Muscle of leg (tissue), 11 donors: ENCODE results near the gene CCER1. TPM values are rescaled to one million over a fixed set of nuclear protein-coding genes. Genes with fewer than 3 reads are reported as not detected.

Source experiments
- DNase-seq: peaks from one replicate; pipeline ENCODE4 v3.0.0; 2013
- H3K27ac ChIP-seq: one replicate; pipeline ENCODE4 v1.5.1; 2013; ENCODE audit warnings: mild to moderate bottlenecking, low read length, control low read depth
- H3K27me3 ChIP-seq: one replicate; pipeline ENCODE4 v1.6.1; 2013; ENCODE audit warnings: low read length; ENCODE audit not compliant: control insufficient read depth, insufficient read depth
- H3K36me3 ChIP-seq: one replicate; pipeline ENCODE4 v1.6.1; 2013; ENCODE audit warnings: low read length; ENCODE audit not compliant: control insufficient read depth, insufficient read depth
- H3K4me1 ChIP-seq: one replicate; pipeline ENCODE4 v1.6.1; 2013; ENCODE audit warnings: low read length; ENCODE audit not compliant: control insufficient read depth, insufficient read depth
- H3K4me3 ChIP-seq: one replicate; pipeline ENCODE4 v1.5.1; 2013; ENCODE audit warnings: low read length, control low read depth
- H3K9me3 ChIP-seq: replicated peaks from 2 replicates; pipeline ENCODE4 v1.6.1; 2013; ENCODE audit warnings: low read depth, low read length; ENCODE audit not compliant: control insufficient read depth
- WGBS: methylation state at CpG from one replicate; pipeline ENCODE4 v1.1.5; 2013; ENCODE audit warnings: missing lambda C conversion rate; ENCODE audit not compliant: insufficient coverage; 5-methylcytosine and 5-hydroxymethylcytosine counted together
- polyA plus RNA-seq, 8 donors: library from polyadenylated mRNA; unstranded; fragments of 120-200 nt; gene quantifications; one replicate each; pipeline versions ENCODE4 v1.2.1 to v1.2.3, GENCODE V29; 2013; ENCODE audit warnings: inconsistent platforms in 1 of 8, low replicate concordance in 1 of 8; ENCODE audit not compliant: insufficient read length in 8 of 8, insufficient read depth in 1 of 8
- total RNA-seq: library from RNA; stranded (reverse); fragments of 120-200 nt; gene quantifications from one replicate; pipeline ENCODE4 v1.2.4, GENCODE V29; 2013

The CCER1 gene
- total and polyA plus RNA-seq, 9 donors: not detected

- Histone ChIP-seq H3K27me3 (no peaks in the 10 kb centered on the region), H3K4me1 (no peaks in the 10 kb centered on the region), H3K4me3 (no peak overlapping the region), H3K9me3 (peaks cover 9% of the 10 kb centered on the region), H3K36me3 (no peaks in the 10 kb centered on the region), H3K27ac (no peak overlapping the region)
- WGBS: 80% methylated on average over 1 of the region's 5 CpGs
- DNase-seq: no peak
These were observed 29.4 kb downstream of the CCER1 start for GRCh38 chr12:90925562-90925961.

DNA sequence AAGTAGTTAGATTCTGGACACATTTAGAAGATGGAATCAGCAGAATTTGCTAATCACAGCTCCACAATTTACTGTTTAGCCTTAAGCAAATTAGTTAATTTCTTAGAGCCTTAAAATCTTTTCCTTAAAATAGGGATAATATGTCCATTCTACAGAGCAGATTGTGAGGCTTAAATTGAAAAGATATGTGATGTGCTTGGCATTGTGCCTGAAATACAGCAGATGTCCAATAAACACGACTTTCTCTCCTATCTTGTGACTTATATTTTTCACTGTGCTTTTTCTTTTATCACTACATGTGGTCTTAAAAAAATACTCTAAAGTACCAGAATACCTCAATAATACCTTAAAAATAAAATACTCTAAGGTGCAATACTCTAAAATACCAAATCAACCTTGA is 30.6 kb downstream of the CCER1 start:
- no peak overlapping the region for H3K4me3 ChIP-seq
- H3K36me3 ChIP-seq: no peaks in the 10 kb centered on the region
- no peak overlapping the region for H3K27ac ChIP-seq
- H3K4me1 ChIP-seq: no peaks in the 10 kb centered on the region
- DNase-seq: peak; percentile 21
- no peaks in the 10 kb centered on the region for H3K9me3 ChIP-seq
- no peaks in the 10 kb centered on the region for H3K27me3 ChIP-seq
- no CpG with 5 or more reads among the region's 1 CpG for WGBS

- Histone ChIP-seq H3K4me3 (no peak overlapping the region), H3K9me3 (no peaks in the 10 kb centered on the region), H3K27ac (no peak overlapping the region), H3K4me1 (no peaks in the 10 kb centered on the region), H3K36me3 (no peaks in the 10 kb centered on the region), H3K27me3 (no peaks in the 10 kb centered on the region)
- peak; percentile 21 for DNase-seq
These were observed 32.8 kb downstream of the CCER1 start for GRCh38 chr12:90922145-90922627.

DNA sequence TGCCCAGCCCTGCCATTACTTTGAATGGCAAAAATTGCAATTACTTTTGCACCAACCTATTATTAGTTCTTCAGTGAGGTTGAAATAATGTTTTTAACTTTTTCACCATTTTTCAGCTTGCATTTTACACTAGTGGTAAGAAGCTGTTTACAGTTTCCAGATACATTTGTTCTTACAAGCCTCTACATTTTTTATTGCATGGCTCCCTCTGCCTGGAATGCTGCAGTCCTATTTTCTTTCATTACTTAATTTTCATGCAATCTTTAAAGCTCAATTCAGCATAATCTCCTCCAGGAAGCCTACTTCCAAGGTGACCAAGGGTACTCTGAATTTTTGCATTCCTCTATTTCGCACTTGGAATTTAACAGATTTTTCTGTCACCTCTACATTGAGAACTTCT is 33.4 kb downstream of the CCER1 start:
- no peak for DNase-seq
- H3K9me3 ChIP-seq: no peaks in the 10 kb centered on the region
- no peaks in the 10 kb centered on the region for H3K27me3 ChIP-seq
- H3K36me3 ChIP-seq: no peaks in the 10 kb centered on the region
- no peaks in the 10 kb centered on the region for H3K4me1 ChIP-seq
- no peak overlapping the region for H3K4me3 ChIP-seq
- no CpG with 5 or more reads among the region's 1 CpG for WGBS
- H3K27ac ChIP-seq: no peak overlapping the region

- DNase-seq: no peak
- Histone ChIP-seq H3K36me3 (no peaks in the 10 kb centered on the region), H3K9me3 (no peaks in the 10 kb centered on the region), H3K4me1 (no peaks in the 10 kb centered on the region), H3K4me3 (no peak overlapping the region), H3K27me3 (no peaks in the 10 kb centered on the region), H3K27ac (no peak overlapping the region)
- WGBS: no CpG with 5 or more reads among the region's 1 CpG
These were observed 34.8 kb downstream of the CCER1 start for GRCh38 chr12:90920222-90920621.

- Histone ChIP-seq H3K4me3 (no peak overlapping the region), H3K9me3 (no peaks in the 10 kb centered on the region), H3K27ac (no peak overlapping the region), H3K36me3 (no peaks in the 10 kb centered on the region), H3K27me3 (no peaks in the 10 kb centered on the region), H3K4me1 (no peaks in the 10 kb centered on the region)
- no CpG with 5 or more reads among the region's 2 CpGs for WGBS
- DNase-seq: no peak
These were observed 37.5 kb downstream of the CCER1 start for GRCh38 chr12:90917431-90917830.

DNA sequence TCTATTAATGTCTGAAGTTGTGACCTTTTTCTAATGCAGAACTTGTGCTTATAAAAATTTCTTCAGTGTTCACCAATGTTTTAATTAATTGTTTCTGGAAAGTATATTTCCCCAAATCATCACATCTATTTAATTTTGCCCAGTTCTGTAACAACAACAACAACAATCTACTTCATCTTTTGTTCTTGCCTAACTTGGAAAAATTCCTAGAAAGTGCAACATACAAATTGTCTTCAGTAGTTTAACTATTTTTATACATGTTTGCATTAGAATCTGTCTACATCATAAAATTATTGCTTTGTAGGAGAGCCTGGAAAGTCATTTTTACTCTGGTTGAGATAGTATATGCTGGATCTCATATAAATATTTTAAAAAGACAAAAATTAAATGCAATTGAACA is 38.5 kb downstream of the CCER1 start:
- Histone ChIP-seq H3K36me3 (no peaks in the 10 kb centered on the region), H3K27me3 (no peaks in the 10 kb centered on the region), H3K4me1 (no peaks in the 10 kb centered on the region), H3K9me3 (no peaks in the 10 kb centered on the region), H3K27ac (no peak overlapping the region), H3K4me3 (no peak overlapping the region)
- no peak for DNase-seq

GRCh38 chr12:90915353-90915752 is 39.6 kb downstream of the CCER1 start:
- no peaks in the 10 kb centered on the region for H3K4me1 ChIP-seq
- WGBS: no CpG with 5 or more reads among the region's 2 CpGs

DNA sequence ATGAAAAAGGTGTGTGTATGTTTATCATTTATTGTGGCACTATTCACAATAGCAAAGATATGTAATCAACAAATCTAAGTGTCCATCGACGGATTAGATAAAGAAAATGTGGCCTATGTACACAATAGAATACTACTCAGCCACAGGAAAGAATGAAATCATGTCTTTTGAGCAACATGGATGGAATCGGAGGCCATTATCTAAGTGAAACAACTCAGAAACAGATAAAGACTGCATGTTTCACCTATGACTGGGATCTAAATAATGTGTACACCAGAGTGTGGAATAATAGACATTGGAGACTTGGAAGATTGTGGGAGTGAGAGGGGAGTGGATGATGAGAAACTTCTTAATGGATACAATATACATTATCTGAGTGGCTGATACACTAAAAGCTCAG is 44.0 kb downstream of the CCER1 start:
- Histone ChIP-seq H3K4me1 (no peaks in the 10 kb centered on the region), H3K27me3 (no peaks in the 10 kb centered on the region), H3K4me3 (no peak overlapping the region), H3K9me3 (no peaks in the 10 kb centered on the region), H3K36me3 (no peaks in the 10 kb centered on the region), H3K27ac (no peak overlapping the region)
- DNase-seq: no peak
- no CpG with 5 or more reads among the region's 3 CpGs for WGBS

More at GRCh38 chr12:90915353-90915752, 39.6 kb downstream of the CCER1 start:
- Histone ChIP-seq H3K9me3 (no peaks in the 10 kb centered on the region), H3K27me3 (no peaks in the 10 kb centered on the region), H3K36me3 (no peaks in the 10 kb centered on the region), H3K4me3 (no peak overlapping the region), H3K27ac (no peak overlapping the region)
- no peak for DNase-seq

DNA sequence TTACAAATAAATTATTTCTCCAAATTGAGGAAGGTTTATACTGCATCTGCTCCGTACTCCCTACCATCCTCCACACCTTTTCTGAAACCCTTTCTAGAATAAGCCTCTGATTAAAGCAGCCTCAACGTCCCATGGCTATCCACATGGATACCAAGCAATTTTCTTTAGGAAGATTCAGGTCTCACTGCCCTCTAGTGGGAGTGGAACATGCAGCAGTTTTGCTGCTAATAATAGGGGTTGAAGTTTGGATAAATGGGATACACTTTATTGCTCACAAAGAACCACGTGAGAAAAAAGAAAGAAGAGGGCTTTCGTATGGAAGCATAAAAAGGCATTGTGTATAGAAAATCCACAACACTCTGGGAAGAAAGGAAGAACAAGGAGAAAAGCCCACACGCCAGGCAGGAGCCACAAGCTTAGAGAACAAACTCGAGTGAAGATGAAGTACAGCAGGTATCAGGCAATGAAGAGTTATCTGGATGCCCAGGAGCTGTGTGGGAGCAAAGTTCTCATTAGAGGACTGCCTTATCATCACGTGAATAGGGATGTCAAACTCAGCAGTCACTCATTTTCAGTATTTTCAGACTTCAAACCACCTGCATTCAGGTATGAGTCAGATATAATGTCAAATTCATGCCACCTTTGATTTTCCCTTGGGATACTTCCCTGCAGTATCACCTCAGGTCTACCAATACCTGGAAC is 45.8 kb downstream of the CCER1 start:
- Histone ChIP-seq H3K4me1 (no peaks in the 10 kb centered on the region), H3K9me3 (no peaks in the 10 kb centered on the region), H3K27ac (no peak overlapping the region), H3K36me3 (no peaks in the 10 kb centered on the region), H3K27me3 (no peaks in the 10 kb centered on the region), H3K4me3 (no peak overlapping the region)
- peak; percentile 36 for DNase-seq
- WGBS: 64% methylated on average over 4 of the region's 7 CpGs

- H3K36me3 ChIP-seq: no peaks in the 10 kb centered on the region
- no peaks in the 10 kb centered on the region for H3K9me3 ChIP-seq
- DNase-seq: no peak
- no peaks in the 10 kb centered on the region for H3K4me1 ChIP-seq
- H3K4me3 ChIP-seq: no peak overlapping the region
- H3K27ac ChIP-seq: no peak overlapping the region
- no peaks in the 10 kb centered on the region for H3K27me3 ChIP-seq
These were observed 46.5 kb downstream of the CCER1 start for GRCh38 chr12:90908465-90908864.
